Measurements from ENCODE around the gene DUSP6. TPM values are rescaled to one million over a fixed set of nuclear protein-coding genes. Genes with fewer than 3 reads are reported as not detected.

Gene DUSP6
- total RNA-seq, 1 donor from 2014 or later = 51.1 TPM

- intact Hi-C loops (cut with DNase I) = no loop called here
- Histone ChIP-seq H3K9me3 (no peaks in the 10 kb centered on the region), H3K4me1 (no peaks in the 10 kb centered on the region), H3K27ac (no peak overlapping the region), H3K36me3 (no peaks in the 10 kb centered on the region), H3K27me3 (no peaks in the 10 kb centered on the region), H3K4me3 (no peak overlapping the region)
- DNase-seq (ENCODE audit: extremely low spot score in 2 of 2) = no peak
- TF ChIP-seq POLR2A (IDR thresholded peaks at IDR 0.05) = no peak
- TF ChIP-seq CTCF (IDR thresholded peaks at IDR 0.05) = no peak
- no peak for TF ChIP-seq POLR2AphosphoS5 (IDR thresholded peaks at IDR 0.05; ENCODE audit: insufficient read depth in 1 of 2, low read depth in 1 of 2)
Observed at GRCh38 chr12:89309815-89310214, 42.5 kb downstream of the DUSP6 start.

GRCh38 chr12:89309440-89309802, 42.9 kb downstream of the DUSP6 start:
- Histone ChIP-seq H3K4me1 (no peaks in the 10 kb centered on the region), H3K27ac (no peak overlapping the region), H3K27me3 (no peaks in the 10 kb centered on the region), H3K9me3 (no peaks in the 10 kb centered on the region), H3K4me3 (no peak overlapping the region), H3K36me3 (no peaks in the 10 kb centered on the region)
- DNase-seq (ENCODE audit: extremely low spot score in 2 of 2) = no peak
- intact Hi-C loops (cut with DNase I) = no loop called here
- no peak for TF ChIP-seq POLR2A (IDR thresholded peaks at IDR 0.05)
- no peak for TF ChIP-seq CTCF (IDR thresholded peaks at IDR 0.05)
- TF ChIP-seq POLR2AphosphoS5 (IDR thresholded peaks at IDR 0.05; ENCODE audit: insufficient read depth in 1 of 2, low read depth in 1 of 2) = no peak

GRCh38 chr12:89307474-89308253, 44.6 kb downstream of the DUSP6 start:
- Histone ChIP-seq H3K9me3 (no peaks in the 10 kb centered on the region), H3K4me1 (no peaks in the 10 kb centered on the region), H3K27ac (no peak overlapping the region), H3K4me3 (no peak overlapping the region), H3K36me3 (no peaks in the 10 kb centered on the region), H3K27me3 (no peaks in the 10 kb centered on the region)
- TF ChIP-seq POLR2AphosphoS5 (IDR thresholded peaks at IDR 0.05; ENCODE audit: insufficient read depth in 1 of 2, low read depth in 1 of 2) (no peak), CTCF (IDR thresholded peaks at IDR 0.05) (no peak), POLR2A (IDR thresholded peaks at IDR 0.05) (no peak)
- DNase-seq (ENCODE audit: extremely low spot score in 2 of 2) = no peak
- intact Hi-C loops (cut with DNase I) = no loop called here

GRCh38 chr12:89306827-89307473, 45.4 kb downstream of the DUSP6 start:
- Histone ChIP-seq H3K4me3 (no peak overlapping the region), H3K27me3 (no peaks in the 10 kb centered on the region), H3K4me1 (no peaks in the 10 kb centered on the region), H3K36me3 (no peaks in the 10 kb centered on the region), H3K27ac (no peak overlapping the region), H3K9me3 (no peaks in the 10 kb centered on the region)
- intact Hi-C loops (cut with DNase I) = no loop called here
- DNase-seq (ENCODE audit: extremely low spot score in 2 of 2) = no peak
- TF ChIP-seq POLR2A (IDR thresholded peaks at IDR 0.05) (no peak), CTCF (IDR thresholded peaks at IDR 0.05) (no peak), POLR2AphosphoS5 (IDR thresholded peaks at IDR 0.05; ENCODE audit: insufficient read depth in 1 of 2, low read depth in 1 of 2) (no peak)

- intact Hi-C loops (cut with DNase I) = no loop called here
- TF ChIP-seq POLR2A (IDR thresholded peaks at IDR 0.05) (no peak), CTCF (IDR thresholded peaks at IDR 0.05) (no peak), POLR2AphosphoS5 (IDR thresholded peaks at IDR 0.05; ENCODE audit: insufficient read depth in 1 of 2, low read depth in 1 of 2) (no peak)
Observed at GRCh38 chr12:89305373-89305772, 46.9 kb downstream of the DUSP6 start.

More at GRCh38 chr12:89305373-89305772, 46.9 kb downstream of the DUSP6 start:
- no peak for DNase-seq (ENCODE audit: extremely low spot score in 2 of 2)
- Histone ChIP-seq H3K27ac (no peak overlapping the region), H3K4me3 (no peak overlapping the region), H3K27me3 (no peaks in the 10 kb centered on the region), H3K36me3 (no peaks in the 10 kb centered on the region), H3K4me1 (no peaks in the 10 kb centered on the region), H3K9me3 (no peaks in the 10 kb centered on the region)
